NK-92 (cell line): ENCODE measurements around the gene DRC1.
"Not testable (repeated sequence)": the region's sequence is repeated elsewhere in the genome, so short reads cannot be mapped to it uniquely, and the experiment has no call there.

ENCODE experiments used
- DNase-seq: peaks from one replicate; lab custom pipeline; 2025; ENCODE audit not compliant: unreplicated experiment; lab: John Stamatoyannopoulos, UW

DRC1 gene

GRCh38 chr2:26401739-26402541, at the start of gene DRC1:
Gene DRC1 (plus strand): TSS chr2:26401920. CDS start chr2:26401990, 70 bp downstream.
- DNase-seq, result no peak

GRCh38 chr2:26352892-26353291, 48.8 kb upstream of the DRC1 start:
- no peak for DNase-seq

GRCh38 chr2:26354469-26354868, 47.3 kb upstream of the DRC1 start:
- not testable (repeated sequence) for DNase-seq

GRCh38 chr2:26355038-26355995, 46.4 kb upstream of the DRC1 start:
- no peak for DNase-seq

- no peak for DNase-seq
These were observed 45.6 kb upstream of the DRC1 start for GRCh38 chr2:26356111-26356510.

GRCh38 chr2:26356771-26357170, 44.9 kb upstream of the DRC1 start:
- no peak for DNase-seq

GRCh38 chr2:26359886-26360473, 41.7 kb upstream of the DRC1 start:
- no peak for DNase-seq

GRCh38 chr2:26363323-26363722, 38.4 kb upstream of the DRC1 start:
- no peak for DNase-seq

GRCh38 chr2:26363958-26364357, 37.8 kb upstream of the DRC1 start:
- DNase-seq, result no peak

GRCh38 chr2:26364669-26365068, 37.1 kb upstream of the DRC1 start:
- DNase-seq, result no peak

- no peak for DNase-seq
These were observed 34.8 kb upstream of the DRC1 start for GRCh38 chr2:26366957-26367356.

GRCh38 chr2:26369664-26370063, 32.1 kb upstream of the DRC1 start:
- not testable (repeated sequence) for DNase-seq

- DNase-seq, result not testable (repeated sequence)
These were observed 30.8 kb upstream of the DRC1 start for GRCh38 chr2:26370909-26371308.

- no peak for DNase-seq
These were observed 24.9 kb upstream of the DRC1 start for GRCh38 chr2:26376799-26377198.

GRCh38 chr2:26380281-26380680, 21.4 kb upstream of the DRC1 start:
- no peak for DNase-seq

- DNase-seq, result no peak
These were observed 19.2 kb upstream of the DRC1 start for GRCh38 chr2:26382564-26382963.

- DNase-seq, result no peak
These were observed 17.5 kb upstream of the DRC1 start for GRCh38 chr2:26384183-26384582.

- DNase-seq, result no peak
These were observed 17.1 kb upstream of the DRC1 start for GRCh38 chr2:26384597-26384996.

- DNase-seq, result no peak
These were observed 14.5 kb upstream of the DRC1 start for GRCh38 chr2:26387189-26387588.

GRCh38 chr2:26394694-26395093, 7.0 kb upstream of the DRC1 start:
- no peak for DNase-seq

GRCh38 chr2:26395394-26395793, 6.3 kb upstream of the DRC1 start:
- no peak for DNase-seq
